Measurements from ENCODE around the gene PTPRC.

The PTPRC gene

DNA sequence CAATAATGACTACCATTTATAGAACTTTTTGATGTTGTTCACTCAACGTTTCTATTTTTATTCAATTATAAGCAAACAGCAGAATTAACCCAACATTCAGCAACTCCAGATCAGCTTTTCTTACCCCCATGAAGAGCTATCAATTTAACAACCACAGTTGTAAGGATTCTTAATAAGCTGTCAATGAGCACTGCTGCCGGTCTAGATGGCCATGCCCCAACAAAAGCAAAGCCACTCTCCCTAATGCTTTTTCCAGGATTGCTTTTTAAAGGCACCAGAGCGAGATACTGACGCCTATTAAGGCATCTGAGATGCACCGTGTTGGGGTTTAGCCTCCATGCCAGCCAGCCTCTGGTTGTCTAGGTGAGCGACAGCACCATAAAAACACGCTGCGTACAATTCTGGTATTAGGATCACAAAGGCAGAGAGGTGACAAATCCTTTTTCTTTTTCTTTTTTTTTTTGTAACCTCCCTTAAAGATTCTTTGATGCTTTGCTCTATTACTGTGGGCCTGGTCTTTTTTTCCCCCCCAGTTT is 39.5 kb downstream of the PTPRC start:
- no peak for DNase-seq

DNA sequence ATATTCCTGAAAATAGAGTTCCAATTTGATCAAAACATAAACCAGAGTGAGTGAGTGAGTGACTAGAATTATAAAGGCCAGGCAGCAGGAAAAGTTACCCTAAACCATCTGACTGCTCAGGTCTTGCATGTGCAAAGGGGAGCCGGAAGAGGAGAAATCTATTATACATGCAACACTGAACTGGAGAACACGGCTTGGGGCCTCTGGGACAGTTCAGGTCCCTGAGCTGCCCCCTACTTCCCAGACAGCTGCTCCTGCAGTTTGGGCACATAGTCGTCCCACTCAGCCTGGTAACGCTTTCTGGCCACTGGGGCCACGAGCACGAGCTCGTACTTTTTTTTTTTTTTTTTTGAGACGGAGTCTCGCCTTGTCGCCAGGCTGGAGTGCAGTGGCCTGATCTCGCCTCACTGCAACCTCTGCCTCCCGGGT is 40.1 kb downstream of the PTPRC start:
- DNase-seq: no peak

- no peak for DNase-seq
Observed at GRCh38 chr1:198679535-198680173, 40.8 kb downstream of the PTPRC start.

DNA sequence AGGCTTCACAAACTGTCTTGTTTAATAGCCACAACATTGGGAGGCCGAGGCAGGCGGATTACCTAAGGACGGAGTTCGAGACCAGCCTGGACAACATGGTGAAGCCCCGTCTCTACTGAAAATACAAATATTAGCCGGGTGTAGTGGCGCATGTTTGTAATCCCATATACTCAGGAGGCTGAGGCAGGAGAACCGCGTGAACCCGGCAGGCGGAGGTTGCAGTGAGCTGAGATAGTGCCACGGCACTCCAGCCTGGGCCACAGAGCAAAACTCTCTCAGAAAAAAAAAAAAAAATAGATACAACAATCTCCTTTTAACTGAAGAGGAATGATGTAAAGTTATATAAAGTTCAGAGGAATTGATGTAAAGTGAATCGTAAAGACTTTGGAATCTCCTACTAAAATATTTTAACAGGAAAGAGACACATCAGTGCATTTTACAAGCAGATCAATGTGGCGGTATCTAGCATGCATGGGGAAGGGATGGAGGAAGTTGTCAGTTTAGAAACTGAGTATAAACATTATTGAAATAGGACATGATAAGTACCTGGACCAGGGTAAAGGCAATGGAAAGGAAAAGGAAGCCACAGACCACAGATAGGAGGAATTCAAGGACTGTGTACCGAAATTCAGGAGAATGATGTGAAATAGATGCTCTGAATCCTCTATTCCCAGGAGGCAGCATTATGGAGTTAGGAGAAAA is 41.5 kb downstream of the PTPRC start:
- DNase-seq: no peak

DNA sequence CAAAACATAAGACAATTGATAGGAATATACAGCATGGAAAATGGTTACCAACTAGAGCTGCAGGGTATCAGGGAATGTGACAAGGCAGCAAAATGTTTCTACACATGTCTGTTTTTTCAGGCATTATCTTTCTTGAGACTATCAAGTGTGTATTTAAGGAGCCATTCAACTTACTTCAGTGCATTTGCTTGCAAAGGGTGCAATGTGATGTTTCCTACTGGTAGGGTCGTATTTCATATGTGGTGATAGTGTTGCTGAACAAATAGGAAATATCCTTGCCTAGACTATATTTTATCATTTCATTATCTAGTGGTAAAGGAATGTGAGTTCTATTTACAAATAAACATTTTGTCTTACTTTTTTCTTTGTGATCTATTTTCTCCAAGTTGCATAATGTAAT is 42.4 kb downstream of the PTPRC start:
- no peak for DNase-seq

GRCh38 chr1:198681831-198682759 is 43.3 kb downstream of the PTPRC start:
- no peak for DNase-seq

- no peak for DNase-seq
Observed at GRCh38 chr1:198682850-198683249, 44.0 kb downstream of the PTPRC start.

- DNase-seq: no peak
Observed at GRCh38 chr1:198683449-198683848, 44.6 kb downstream of the PTPRC start.

GRCh38 chr1:198686069-198686728 is 47.4 kb downstream of the PTPRC start:
- no peak for DNase-seq

DNA sequence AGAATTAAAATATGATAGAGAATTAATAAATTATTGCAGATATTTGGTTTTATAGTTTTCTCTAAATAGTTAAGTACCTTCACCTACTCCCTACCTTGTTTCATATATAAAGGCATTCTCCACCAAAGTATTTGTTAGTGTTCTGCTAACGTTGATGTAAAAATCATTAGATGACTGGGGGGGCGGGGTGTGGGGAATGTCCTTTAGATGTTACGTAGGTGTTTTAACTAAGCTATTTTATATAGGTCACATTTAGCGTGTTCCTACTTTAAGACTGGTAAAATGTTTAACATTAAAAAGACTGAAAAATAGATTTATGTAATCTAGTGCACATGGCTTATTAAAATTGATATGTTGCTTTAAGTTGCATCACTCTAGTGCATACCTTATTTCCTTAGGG is 48.6 kb downstream of the PTPRC start:
- no peak for DNase-seq

DNA sequence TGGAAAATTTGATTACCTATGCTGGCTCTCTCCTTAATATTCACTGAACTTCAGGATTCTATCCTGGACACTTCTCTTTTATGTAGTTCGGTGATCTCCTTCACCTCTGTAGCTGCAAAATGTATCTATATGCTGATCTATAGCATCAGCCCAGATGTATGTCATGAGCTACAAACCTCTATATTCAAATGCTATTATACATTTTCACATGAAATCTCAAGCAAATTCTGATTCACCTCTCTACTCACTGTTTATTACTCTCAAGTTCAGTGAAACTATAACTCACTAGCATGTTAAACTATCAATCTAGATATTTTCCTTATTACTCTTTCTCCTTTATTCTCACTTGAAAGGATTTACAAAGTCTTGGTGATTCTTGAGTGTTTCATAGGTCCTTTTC is 52.2 kb downstream of the PTPRC start:
- no peak for DNase-seq

- no peak for DNase-seq
Observed at GRCh38 chr1:198693321-198693720, 54.5 kb downstream of the PTPRC start.

- DNase-seq: no peak
Observed at GRCh38 chr1:198694542-198694941, 55.7 kb downstream of the PTPRC start.

- DNase-seq: no peak
Observed at GRCh38 chr1:198696211-198696610, 57.4 kb downstream of the PTPRC start.

DNA sequence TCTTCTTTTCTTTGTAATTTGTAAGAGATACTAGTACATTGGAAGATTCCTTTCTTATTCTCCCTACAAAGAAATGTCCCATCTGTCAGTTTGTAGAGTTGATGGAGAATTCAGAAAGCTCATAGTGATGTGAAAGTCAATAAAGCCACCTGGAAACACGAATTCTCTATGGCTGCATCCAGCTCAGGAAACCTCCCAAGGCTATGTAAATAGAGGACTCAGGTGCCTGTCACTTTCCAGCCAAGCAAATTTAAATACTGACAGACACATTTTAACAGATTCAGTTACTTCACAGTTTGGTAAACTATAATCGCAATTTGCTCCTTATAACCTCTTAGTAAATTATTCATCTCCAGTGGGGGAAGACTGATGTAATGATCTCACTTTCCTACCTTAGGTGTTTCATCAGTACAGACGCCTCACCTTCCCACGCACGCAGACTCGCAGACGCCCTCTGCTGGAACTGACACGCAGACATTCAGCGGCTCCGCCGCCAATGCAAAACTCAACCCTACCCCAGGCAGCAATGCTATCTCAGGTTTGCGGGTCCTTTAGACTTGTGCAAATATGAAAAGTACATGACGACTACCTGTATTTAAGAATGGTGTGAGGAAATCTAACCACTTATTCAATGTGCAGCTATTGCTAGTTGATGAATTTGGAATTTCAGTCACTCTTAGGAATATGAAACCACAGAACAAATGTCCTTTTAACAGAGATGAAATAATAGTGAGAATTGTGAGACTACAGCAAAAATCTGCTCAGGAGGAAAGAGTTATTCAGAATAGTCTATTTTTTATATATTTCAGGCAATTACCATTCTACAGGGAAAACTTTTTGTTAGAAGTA is 60.6 kb downstream of the PTPRC start:
- DNase-seq: peak; percentile 86

DNA sequence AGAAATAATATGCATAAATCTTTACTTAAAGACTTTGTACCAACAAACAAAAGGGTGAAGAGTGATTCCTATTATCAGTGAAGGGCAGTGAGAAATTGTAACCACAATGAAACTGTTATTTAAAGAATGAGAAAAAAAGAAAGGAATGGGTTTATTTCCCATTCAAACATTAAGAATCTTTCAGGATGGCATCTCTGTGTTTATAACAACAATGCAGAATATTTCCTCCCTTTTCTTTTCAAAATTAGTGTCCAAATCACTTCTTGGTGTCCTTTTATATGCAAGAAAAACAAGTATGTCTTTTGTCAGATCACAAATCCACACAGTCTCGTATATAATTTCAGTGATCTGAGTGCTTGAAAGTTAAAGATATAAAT is 61.2 kb downstream of the PTPRC start:
- no peak for DNase-seq

- DNase-seq: no peak
Observed at GRCh38 chr1:198700396-198700795, 61.6 kb downstream of the PTPRC start.

DNA sequence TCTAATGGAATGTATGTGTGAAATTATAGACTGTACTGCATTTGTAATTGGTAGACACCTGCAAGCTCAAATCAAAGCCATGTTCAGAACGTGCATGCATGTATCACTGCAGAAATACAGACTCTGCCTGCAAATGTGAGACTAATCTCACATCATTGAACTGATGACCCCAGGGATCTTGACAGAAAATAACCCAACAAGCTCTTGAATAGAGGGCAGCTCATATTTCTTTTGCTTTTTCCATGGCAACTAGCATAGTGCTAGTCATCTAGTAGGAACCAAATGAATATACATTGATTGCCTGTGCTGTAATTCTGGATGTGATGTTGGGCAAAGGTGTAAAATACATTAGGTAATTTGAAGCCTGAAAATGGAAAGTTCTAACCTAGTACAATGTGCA is 62.4 kb downstream of the PTPRC start:
- no peak for DNase-seq

DNA sequence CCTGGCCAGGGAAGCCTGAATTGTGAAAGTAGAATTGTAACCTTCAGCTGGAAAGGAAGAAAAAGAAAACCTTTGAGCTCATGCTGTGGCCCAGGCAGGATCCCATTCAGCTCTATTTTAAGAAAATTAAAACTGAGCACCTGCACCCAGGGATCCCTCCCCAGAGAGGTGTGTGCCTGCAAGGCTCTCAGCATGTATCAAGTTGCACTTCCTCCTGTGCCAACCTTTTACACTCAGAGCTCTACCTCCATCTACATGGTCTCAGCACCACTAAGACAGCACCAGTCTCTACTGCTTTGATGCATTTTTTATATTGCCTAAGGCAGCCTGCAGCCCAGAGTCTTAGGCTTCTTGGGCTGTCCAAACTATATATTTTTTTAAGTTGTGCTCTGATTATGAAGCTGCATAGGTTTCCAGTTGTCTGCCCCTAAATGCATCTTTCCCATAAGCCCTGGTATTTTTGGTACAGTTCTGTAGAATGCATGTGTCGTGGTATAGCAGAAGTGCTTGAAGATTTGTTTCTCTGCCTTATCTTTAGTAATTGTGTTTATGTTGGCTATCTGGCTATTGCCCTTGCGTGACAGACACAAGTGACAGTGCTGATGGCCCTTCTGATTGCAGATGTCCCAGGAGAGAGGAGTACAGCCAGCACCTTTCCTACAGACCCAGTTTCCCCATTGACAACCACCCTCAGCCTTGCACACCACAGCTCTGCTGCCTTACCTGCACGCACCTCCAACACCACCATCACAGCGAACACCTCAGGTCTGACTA is 63.1 kb downstream of the PTPRC start:
- DNase-seq: no peak

GRCh38 chr1:198708761-198709525 is 70.1 kb downstream of the PTPRC start:
- no peak for DNase-seq
